Activated CD4-positive, alpha-beta T cell treated with anti-CD3 and anti-CD28 coated beads for 1 hour (primary cell): Measurements from ENCODE around the gene TNPO2.
"Not testable (repeated sequence)": the region's sequence is repeated elsewhere in the genome, so short reads cannot be mapped to it uniquely, and the experiment has no call there.

ENCODE experiments used
- DNase-seq: peaks from one replicate; pipeline ENCODE4 v3.0.0-alpha.2; 2020

The TNPO2 gene

DNA sequence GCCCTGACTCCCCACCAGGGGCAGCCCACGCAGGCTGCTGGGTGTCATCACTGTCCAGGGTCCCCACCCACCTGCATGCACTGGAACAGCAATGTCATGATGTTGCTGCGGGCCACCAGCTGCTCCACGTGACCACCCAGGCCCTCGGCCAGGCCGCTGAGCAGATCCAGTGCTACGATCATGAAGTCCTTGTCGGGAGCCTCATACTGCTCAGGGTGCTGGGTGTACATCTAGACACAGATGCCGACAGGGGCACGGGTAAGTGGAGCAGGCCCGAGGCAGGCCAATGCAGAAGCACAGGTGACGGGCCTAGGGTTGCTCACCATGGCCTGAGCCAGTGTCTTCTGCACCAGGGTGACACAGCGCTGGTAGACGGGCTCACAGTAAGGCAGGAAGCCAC lies 18.6 kb downstream of the TNPO2 start:
- no peak for DNase-seq

DNA sequence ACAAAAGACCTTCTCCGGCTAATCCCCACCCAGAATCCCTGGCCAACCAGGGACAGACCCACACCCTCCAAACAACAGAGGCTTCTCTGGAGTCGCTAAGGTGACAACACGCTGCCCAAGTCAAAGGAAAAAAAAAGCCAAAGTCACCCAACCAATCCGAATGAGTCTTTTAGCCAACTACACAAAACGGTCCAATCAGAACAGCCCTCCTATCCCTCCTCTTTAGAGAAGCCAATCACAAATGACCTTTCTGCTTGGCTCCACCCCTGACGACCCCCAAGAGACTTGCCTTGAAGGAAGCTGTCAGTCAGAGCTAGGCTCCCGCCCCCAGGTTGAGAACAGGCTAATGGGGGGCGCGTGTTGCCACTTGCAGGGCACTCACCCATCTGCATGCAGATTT lies 20.7 kb downstream of the TNPO2 start:
- no peak for DNase-seq

DNA sequence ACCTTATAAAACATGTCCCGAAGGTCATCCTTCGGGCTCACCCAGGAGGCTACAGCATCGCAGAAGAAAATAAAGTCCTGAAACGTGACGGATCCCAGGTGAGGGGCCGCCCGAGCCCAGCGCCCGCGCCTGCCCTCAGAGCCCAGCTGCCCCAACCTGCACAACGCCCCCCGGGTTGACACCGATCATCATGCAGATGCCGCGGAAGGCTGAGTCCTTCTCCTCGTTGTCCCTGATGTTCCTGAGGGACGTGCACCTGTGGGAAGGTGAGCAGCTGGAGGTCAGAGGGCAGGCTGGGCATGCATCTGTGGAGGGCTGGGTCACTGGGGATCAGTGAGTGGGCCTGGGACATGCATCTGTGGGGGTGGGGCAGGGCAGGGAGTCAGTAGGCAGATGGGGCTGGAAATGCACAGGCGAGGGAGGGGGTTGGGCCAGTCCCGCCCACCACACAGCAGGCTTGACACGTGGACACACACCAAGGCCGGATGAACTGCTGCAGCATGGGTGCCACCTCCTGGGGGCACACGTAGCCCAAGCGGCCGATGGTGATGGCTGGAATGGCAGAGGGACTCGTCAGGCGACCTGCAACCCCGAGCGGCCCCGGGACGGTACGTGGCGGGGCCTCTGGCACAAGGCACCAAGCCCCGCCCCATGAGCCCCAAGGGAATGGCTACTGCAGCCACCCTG lies 22.0 kb downstream of the TNPO2 start:
- DNase-seq: no peak

DNA sequence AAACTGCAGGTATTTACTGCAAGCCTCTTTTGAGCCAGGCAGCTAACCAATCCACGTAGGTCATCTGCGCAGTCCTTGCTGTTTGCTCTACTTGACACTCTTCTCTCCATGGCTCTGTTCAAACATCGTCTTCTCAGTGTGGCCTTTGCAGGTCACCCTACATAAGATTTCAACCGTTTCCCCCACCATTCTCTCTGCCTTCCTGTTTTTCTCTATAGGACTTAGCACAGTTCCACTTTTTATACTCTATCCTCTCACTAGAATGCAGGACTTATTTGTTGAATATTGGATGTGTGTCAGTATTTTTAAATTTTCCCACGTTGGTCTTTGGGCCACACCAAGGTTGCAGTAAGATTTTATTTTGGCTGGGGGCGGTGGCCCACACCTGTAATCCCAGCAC lies 25.6 kb downstream of the TNPO2 start:
- no peak for DNase-seq

DNA sequence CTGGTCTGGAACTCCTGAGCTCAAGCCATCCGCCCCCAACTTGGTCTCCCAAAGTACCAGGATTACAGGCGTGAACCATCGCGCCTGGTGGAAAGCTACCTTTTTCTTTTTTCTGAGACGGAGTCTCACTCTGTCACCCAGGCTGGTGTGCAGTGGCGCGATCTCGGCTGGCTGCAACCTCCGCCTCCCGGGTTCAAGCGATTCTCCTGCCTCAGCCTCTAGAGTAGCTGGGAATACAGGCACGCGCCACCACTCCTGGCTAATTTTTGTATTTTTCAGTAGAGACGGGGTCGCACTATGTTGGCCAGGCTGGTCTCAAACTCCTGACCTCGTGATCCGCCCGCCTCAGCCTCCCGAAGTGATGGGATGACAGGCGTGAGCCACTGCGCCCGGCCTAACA lies 26.3 kb downstream of the TNPO2 start:
- not testable (repeated sequence) for DNase-seq

DNA sequence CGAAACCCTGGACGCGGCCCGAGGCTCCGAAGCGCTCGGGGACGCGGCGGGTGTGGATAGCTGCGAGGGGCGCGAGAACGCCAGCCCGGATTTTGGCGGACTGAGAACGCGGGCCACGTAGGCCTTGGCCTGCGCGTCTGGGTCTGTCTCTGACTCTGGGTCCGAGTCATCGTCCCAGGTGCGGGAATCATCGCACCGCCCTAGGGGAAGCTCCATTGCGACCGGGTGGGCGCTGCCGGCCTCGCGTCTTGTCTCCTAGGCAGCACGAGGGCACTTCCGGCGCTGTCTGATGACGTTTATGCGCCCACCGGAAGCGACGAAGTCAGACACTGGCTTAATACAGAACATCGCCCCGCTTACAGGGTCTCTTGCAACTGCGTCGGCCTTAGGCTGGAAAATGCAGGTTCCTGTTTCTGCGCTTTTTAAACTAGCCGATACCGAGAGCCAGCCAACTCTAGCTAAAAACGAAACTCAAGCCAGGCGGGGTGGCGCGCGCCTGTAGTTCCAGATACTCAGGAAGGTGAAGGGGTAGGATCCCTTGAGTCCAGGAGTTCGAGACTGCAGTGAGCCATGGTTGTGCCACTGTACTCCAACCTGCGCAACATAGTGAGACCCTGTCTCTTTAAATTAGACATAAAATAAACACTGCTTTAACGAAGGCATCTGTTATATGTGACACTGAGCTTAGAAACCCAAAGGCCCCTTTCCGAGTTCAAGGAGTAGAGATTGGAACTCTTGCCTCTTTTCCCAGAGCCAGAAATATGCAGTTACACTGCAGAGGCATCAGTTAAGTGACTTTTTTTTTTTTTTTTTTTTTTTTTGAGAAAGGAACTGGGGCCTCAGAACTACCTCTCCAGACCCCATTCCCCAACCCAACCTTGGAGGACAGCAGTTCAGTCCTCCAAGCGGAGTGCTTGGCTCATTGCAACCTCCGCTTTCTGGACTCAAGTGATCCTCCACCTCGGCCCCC lies 27.1 kb downstream of the TNPO2 start, which contains the start of gene FBXW9:
Gene FBXW9 (minus strand): TSS at position 266 of the 970 bp plus-strand sequence. CDS start 50 bp downstream, at position 216.
- peak; percentile 97 for DNase-seq

DNA sequence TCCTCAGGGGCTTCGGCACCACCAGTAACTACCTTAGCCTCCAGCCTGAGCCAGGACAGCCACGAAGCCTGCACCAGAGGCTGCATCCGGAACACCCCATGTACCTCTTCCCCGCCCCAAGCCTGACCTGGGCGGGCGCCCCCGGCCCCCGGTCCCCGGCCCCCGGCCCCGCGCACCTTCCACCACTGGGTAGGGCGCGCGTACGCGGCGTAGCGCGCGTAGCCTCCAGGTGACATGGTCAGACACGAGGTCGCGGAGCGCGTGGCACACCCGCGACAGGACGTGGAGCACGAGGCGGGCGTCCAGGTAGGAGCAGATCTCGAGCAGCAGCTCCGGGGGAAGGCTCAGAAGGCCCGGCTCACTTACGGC lies 27.8 kb downstream of the TNPO2 start:
- DNase-seq: no peak

DNA sequence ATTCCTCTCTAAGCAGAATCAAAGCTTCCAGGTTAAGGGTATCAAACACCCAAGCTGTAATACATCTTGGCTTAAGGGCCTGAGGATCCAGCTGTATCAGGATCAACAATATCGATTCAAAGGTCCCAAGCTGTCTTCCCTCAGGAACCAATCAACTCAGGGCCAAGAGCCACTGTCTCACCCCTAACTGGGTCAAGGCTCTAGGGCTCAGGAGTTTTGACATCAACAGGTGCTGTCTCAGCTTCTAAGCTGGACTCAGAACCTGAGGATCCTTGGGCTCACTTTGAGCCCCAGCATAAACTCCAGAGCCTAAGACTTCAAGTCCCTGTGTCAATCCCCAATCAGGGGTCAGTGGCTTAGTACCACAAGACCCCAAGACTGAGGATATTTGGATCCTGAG lies 28.2 kb downstream of the TNPO2 start:
- no peak for DNase-seq

DNA sequence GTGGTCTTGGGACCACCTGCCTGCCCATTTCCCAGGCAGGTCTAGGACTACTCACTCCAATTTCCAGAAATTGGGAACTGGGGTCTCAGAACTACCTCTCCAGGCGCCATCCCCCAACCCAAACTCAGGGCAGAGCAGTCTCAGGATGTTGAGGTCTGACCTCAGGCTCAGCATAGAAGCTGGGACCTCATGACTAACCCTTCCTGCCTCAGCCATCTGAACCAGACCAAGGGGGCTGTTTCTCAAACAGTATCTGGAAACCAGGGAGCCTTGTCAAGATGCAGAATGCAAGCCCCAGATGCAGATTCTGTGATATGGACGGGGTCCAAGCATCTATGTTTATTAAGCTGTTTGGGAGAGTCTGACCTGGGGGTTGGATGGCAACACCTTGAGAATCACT lies 28.6 kb downstream of the TNPO2 start:
- no peak for DNase-seq

DNA sequence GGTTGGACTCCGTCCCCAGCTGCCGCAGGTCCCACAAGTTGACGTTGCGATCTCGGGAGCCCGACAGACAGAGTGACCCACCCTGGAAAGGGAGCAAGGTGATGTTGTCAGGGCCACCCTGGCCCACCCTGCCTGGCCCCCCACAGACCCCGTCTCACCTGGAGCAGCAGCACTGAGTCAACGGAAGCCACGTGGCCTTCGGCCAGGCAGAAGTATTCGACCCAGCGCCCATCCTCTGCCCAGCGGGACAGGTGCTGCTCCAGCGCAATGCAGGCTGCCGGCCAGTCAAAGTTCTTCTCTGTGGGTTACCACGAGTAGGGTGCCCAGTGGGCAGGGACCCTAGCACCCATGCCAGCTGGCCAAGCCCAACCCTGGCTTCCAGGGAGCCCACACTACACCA lies 29.1 kb downstream of the TNPO2 start:
- no peak for DNase-seq

DNA sequence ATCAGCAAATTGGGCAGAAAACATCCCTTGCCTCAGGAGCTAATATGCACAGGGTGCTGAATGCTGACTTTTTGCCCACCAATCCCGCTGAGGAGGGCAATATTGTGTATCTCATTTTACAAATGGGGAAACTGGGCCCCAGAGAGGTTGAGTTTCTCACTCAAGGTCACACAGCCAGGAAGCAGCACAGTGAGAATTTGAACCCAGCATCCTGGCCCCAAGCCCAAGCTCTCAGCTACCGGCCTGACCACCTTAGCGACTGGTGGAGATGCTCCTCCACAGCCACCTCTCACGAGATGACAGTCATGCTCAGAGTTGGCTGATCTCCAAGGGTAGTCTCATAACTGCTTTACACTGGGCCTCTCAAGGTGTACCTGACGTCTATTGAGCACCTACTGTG lies 30.8 kb downstream of the TNPO2 start:
- DNase-seq: no peak

DNA sequence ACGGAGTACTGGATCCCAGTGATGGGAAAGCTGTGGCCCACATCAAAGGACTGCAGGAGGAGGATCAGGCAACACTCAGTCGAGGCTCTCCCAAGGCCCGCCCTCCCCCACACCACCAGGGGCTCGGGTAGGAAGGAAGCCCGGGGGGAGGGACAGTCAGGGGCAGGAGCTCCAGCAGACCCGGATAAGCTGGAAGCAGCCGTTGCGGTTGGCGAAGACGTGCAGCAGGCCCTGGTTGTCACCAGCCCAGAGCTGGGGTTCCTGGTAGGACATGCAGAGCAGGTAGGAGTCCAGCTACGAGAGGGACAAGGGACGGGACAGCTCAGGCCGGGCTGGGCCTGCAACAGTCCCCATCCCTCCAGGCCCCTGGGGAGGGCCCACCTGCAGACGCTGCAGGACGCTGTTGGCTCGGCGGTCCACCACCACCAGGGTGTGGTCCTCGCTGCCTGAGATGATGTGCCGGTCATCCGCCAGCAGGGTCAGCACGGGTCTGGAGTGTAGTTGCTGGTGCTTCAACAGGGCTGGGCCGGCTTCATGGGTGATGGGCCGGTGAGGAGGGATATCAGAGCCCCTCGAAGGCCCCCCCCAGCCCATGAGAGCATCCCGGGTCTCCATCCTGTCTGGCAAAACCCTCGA lies 34.0 kb downstream of the TNPO2 start:
- no peak for DNase-seq

DNA sequence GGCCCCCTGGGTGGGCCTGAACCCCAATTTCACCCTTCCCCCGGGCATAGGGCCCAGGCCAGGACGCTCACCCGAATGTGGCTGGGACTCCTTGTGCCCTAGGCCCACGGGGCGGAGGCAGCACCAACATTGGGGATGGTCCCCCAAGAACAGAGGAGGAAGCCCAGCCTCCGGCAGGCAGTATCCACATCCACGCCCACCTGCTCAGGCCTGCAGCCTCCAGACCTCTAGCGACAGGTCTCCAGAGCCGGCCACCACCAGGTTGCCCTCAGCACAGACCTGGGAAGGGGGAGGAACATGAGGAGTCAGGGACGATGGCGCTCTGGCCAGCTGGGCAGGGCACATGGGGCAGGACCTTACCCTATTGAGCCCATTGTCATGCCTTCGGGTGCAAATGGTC lies 34.7 kb downstream of the TNPO2 start:
- no peak for DNase-seq

DNA sequence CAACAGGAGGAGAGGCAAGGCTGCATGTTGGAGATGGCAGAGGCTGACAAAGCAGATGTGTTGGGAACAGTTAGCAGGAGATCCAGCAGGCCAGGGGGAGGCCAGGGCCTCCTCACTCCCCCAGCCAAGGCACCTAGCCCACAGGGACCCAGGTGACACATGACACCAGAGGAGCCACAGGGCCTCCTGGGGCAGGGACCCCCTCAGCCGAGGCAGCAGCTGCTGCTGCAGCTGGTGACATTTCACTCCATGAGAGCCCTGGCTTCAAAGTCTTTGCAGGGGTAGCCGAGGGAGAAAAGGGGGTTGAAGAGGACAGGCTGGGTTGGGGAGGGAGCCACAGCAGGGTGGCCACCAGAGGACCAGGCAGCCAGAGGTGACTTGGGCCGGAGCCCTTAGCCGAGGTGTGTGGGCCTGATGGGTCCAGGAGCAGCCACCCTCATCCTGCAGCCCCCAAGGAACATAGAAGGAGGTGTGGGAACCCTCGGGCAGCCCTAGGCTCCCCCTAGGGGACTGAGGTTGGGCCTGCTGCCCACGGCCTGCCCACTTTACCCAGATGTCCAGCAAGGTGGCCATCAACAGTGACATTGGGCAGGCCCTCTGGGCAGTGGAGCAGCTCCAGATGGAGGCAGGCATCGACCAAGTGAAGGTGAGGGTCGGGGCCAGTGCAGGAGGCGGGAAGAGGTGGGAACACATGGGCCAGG lies 36.1 kb downstream of the TNPO2 start, which contains the start of gene GNG14:
Gene GNG14 (plus strand): TSS at position 503 of the 701 bp plus-strand sequence. CDS start 51 bp downstream, at position 554.
- no peak for DNase-seq

DNA sequence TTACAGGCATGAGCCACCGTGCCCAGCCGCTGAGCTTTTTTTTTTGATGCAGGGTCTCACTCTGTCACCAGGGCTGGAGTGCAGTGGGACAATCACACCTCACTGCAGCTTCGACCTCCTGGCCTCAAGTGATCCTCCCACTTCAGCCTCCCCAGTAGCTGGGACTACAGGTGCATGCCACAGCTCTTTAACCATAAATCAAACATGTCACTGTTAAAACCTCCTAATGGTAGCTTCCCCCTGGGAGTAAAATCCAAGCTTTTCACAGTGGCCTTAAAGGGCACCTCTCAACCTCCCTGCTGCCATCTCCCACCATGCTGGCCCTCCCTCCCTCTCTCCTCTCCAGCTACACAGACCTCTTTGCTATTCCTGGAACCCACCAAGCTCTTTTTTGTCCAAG lies 37.9 kb downstream of the TNPO2 start:
- no peak for DNase-seq

DNA sequence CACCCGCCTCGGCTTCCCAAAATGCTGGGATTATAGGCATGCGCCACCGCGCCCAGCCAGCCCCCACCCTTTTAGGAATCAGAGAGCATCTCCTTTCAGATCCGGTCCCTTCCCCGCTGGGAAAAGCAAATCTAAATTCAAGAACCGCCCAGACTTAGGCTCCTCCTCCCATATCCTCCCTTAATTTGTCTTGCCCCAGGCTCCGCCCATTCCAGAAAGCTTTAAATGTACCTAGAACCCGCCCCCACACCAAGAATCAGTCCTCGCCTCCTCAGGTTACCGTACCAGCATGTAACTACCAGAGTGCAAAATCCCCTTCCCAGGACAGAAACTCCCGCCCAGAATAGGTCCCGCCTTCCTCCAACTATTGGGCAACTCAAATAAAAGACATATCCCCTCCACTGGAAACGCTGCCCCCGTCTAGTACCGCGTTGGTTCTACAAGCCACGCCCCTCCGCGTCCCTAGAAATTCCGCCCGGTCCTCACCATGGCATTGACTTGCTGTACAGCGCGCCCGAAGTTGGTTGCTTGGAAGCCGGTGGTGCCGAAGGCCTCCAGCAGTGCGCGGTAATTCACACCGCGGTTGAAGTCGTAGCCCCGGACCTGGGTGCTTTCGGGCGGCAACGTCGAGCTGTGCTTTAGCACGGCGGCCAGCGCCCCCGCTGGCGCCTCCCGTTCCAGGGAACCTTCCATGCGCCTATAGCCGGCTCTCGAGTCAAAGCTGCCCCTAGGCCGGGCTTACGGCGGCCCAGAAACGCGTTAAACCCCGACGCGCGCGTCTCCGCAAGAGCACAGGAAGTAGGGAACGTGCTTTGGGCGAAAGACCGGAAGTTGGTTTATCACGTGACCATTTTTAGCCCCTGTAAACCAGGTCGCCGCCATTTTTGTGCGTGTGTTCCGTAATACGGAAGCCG lies 42.4 kb downstream of the TNPO2 start, which contains the start of gene DHPS:
Gene DHPS (minus strand): TSS at position 807 of the 914 bp plus-strand sequence. CDS start 114 bp downstream, at position 693.
- DNase-seq: peak; percentile 84

DNA sequence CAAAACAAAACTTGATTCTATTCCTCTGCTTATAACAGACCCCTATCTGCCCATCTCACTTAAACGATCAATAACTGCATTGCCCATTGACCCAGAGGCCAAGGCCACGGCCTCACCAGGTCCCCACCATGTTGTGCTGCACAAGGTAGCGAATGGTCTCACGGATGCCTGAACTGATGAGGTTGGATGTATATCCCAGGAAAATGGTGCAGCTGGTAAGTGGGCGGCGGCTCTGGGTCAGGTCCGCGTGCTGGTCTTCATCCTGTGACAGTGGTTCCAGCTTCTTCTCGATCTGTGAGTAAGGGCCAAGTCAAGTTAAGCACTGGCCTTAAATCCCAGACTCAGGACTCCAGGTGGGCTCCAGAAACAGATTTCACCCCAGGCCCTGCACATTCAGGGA lies 43.7 kb downstream of the TNPO2 start:
- DNase-seq: no peak

DNA sequence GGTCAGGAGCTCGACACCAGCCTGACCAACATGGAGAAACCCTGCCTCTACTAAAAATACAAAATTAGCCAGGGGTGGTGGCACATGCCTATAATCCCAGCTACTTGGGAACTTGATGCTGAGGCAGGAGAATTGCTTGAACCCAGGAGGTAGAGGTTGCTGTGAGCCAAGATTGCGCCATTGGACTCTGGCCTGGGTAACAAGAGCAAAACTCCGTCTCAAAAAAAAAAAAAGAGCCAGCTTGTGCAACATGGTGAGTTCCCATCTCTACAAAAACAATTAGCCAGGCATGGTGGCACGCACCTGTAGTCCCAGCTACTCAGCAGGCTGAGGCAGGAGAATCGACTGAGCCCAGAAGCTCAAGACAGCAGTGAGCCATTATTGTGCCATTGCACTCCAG lies 45.7 kb downstream of the TNPO2 start:
- DNase-seq: not testable (repeated sequence)

DNA sequence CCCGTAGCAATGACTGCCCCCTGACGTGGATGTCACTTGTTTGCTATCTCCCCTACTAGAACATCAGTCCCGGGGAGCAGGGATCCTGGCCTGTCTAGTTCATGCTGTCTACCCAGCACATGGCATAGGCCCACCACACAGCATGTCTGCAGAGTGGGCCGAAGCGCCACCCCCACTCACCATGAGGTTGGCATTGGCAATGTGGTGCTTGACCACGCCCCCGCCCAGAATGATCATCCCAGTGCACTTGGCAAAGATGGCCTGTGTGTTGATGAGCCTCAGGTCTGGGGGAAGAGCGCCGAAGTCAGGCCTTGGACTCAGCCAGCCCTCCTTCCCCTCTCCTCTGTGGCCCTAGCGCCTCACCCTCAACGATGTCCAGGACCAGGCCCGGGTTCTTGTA lies 46.8 kb downstream of the TNPO2 start:
- DNase-seq: no peak

DNA sequence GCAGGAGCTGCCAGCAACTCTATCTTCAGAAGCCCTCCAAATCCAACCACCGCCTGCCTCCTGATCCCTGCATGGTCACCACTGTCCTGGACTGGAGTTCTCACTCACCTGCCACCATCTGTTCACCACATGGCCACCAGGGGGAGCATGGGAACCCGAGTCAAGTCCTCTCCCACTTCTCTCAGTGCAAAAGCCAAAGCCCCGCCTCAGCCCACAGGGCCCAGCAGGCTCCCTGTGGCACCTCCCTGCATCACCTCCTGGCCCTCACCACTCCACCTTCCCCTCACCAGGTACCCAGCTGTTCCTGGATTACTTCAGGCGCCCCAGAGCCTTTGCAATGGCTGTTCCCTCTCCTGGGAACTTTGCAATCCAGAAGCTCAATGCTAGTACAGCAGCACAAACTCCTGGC lies 47.3 kb downstream of the TNPO2 start:
- DNase-seq: peak; percentile 71

DNA sequence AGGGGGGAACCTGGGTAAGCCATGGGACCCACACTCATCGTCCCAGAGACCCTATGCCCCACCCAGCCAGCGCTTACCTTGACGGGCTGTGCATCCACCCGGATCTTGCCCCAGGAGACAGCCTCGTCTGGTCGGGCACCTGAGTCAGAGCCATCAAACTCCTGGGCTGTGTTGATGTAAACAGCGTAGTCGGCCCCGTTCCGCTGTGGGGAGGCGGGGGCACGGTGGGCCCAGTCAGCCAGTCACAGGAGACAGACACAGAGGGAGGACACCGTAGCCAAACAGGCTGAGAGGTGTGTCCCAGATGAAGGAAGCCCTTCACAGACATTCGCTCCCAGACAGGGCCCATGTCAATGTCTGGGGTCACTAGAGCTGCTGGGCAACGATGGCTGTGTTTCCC lies 47.8 kb downstream of the TNPO2 start:
- no peak for DNase-seq

DNA sequence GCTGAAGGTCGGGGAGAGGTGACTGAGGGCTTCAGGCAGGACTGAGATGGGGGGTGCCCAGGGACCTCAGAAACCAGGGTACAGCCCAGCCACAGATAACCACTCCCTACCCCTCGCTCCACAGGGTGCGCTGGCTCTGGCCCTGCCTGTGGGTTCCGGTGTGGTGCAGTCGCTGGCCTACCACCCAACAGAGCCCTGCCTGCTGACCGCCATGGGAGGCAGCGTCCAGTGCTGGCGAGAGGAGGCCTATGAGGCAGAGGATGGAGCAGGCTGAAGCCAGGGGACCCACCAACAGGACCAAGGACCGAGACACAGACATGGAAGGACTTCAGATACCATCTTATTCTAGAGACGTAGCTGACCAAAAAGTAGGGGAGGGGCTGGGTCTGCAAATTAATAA lies 48.3 kb downstream of the TNPO2 start:
- no peak for DNase-seq
